ENCODE measurements around the gene NID2.

GRCh38 chr14:52018970-52019369, 49.9 kb downstream of the NID2 start:
- no peak for TF ChIP-seq CTCF (IDR thresholded peaks at IDR 0.05)
- TF ChIP-seq POLR2A (IDR thresholded peaks at IDR 0.05) = no peak
